Bronchial epithelial cell (primary cell): Measurements from ENCODE around the gene PRRT2. TPM values are rescaled to one million over a fixed set of nuclear protein-coding genes. Genes with fewer than 3 reads are reported as not detected.

Source experiments
- DNase-seq: peaks from one replicate; pipeline ENCODE4 v3.0.0-alpha.2; 2010; ENCODE audit warnings: low read depth
- FAIRE-seq: peaks from 2 replicates; lab custom pipeline; 2011; peaks lifted over from hg19 to GRCh38; lab: Jason Lieb, UNC
- H3K27me3 ChIP-seq: 2 replicates; pipeline ENCODE4 v1.5.1; 2011; ENCODE audit warnings: low read length; ENCODE audit not compliant: control insufficient read depth, insufficient read depth
- H3K36me3 ChIP-seq: 2 replicates; pipeline ENCODE4 v1.5.1; 2011; ENCODE audit warnings: low read length; ENCODE audit not compliant: control insufficient read depth, insufficient read depth
- H3K4me3 ChIP-seq: 2 replicates; pipeline ENCODE4 v1.5.1; 2011; ENCODE audit warnings: mild to moderate bottlenecking, low read depth, low read length, control low read depth
- total RNA-seq: library from RNA; depleted of rRNA; stranded (reverse); fragments of >200 nt; gene quantifications from 2 replicates; pipeline ENCODE4 v1.2.1, GENCODE V29; 2014
- TF ChIP-seq, protein P1 (sequence below): IDR thresholded peaks from 2 replicates; pipeline ENCODE4 v1.5.1; 2011; ENCODE audit warnings: mild to moderate bottlenecking, moderate library complexity, low read length, control low read depth, inconsistent platforms; ENCODE audit not compliant: insufficient read depth, severe bottlenecking

Gene PRRT2
- total RNA-seq, 1 donor from 2014 or later: not detected

DNA sequence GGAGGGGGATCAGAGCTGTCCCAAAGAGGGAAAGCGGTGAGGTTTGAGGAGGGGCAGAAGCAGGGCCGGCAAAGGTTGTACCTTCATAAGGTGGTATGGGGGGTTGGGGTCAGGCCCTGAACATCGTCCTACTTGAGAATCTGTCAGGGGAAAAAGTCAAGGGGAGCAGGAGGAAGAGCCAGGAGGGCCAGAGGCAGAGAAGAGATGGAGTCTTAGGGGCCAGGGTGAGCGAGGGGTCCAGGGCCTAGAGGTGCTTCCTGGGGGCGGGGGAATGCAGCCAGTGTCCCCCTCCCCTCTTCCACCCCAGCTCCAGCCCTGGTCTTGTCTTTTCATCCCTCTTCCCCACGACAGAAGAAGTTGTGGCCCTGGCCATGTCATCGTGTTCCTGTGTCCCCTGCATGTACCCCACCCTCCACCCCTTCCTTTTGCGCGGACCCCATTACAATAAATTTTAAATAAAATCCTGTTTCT lies 1.3 kb upstream of the PRRT2 start:
- TF ChIP-seq, protein P1, sequence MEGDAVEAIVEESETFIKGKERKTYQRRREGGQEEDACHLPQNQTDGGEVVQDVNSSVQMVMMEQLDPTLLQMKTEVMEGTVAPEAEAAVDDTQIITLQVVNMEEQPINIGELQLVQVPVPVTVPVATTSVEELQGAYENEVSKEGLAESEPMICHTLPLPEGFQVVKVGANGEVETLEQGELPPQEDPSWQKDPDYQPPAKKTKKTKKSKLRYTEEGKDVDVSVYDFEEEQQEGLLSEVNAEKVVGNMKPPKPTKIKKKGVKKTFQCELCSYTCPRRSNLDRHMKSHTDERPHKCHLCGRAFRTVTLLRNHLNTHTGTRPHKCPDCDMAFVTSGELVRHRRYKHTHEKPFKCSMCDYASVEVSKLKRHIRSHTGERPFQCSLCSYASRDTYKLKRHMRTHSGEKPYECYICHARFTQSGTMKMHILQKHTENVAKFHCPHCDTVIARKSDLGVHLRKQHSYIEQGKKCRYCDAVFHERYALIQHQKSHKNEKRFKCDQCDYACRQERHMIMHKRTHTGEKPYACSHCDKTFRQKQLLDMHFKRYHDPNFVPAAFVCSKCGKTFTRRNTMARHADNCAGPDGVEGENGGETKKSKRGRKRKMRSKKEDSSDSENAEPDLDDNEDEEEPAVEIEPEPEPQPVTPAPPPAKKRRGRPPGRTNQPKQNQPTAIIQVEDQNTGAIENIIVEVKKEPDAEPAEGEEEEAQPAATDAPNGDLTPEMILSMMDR: no peak
- no peaks in the 10 kb centered on the region for H3K27me3 ChIP-seq
- peaks cover 13% of the 10 kb centered on the region for H3K36me3 ChIP-seq
- H3K4me3 ChIP-seq: no peak overlapping the region
- no peak for FAIRE-seq
- DNase-seq: no peak

GRCh38 chr16:29811170-29811895 lies 660 bp upstream of the PRRT2 start:
- FAIRE-seq (no peak), DNase-seq (peak; percentile 93)
- Histone ChIP-seq H3K4me3 (peak overlapping the region; percentile 32), H3K36me3 (peaks cover 13% of the 10 kb centered on the region), H3K27me3 (no peaks in the 10 kb centered on the region)
- TF ChIP-seq, protein P1: no peak

- Histone ChIP-seq H3K36me3 (peaks cover 13% of the 10 kb centered on the region), H3K27me3 (no peaks in the 10 kb centered on the region), H3K4me3 (no peak overlapping the region)
- FAIRE-seq: no peak
- TF ChIP-seq, protein P1: no peak
- no peak for DNase-seq
These were observed 1.0 kb downstream of the PRRT2 start for GRCh38 chr16:29812754-29813643.

DNA sequence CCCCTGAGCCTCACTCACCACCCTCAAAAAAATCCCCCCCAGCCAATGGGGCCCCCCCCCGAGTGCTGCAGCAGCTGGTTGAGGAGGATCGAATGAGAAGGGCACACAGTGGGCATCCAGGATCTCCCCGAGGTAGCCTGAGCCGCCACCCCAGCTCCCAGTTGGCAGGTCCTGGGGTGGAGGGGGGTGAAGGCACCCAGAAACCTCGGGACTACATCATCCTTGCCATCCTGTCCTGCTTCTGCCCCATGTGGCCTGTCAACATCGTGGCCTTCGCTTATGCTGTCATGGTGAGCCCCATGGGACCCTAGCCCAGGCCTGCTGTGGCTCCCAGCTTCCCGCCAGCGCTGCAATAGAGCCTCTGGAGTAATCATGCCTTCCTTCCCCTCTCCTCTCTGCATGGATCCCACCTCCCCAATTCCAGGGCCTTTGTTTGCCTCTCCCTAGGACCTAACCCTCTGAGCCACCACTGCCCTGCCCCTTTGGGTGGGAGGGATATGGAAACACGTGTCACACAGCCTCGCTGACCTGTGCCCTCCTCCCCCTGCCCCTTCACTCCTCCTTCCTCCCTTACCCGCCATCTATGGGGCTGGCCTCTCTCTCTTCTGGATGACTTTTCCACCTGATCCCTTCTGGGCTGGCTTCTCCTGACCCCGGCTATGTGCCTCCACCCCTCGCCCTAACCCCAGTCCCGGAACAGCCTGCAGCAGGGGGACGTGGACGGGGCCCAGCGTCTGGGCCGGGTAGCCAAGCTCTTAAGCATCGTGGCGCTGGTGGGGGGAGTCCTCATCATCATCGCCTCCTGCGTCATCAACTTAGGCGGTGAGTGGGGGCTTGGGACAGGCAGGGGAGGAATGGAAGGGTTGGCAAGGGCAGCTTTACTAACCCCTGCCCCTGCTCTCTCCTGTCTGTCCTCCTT lies 1.9 kb downstream of the PRRT2 start:
- no peak for DNase-seq
- TF ChIP-seq, protein P1: no peak
- H3K27me3 ChIP-seq: no peaks in the 10 kb centered on the region
- FAIRE-seq: no peak
- peaks cover 8% of the 10 kb centered on the region for H3K36me3 ChIP-seq
- H3K4me3 ChIP-seq: no peak overlapping the region

GRCh38 chr16:29814592-29814991 lies 2.6 kb downstream of the PRRT2 start:
- Histone ChIP-seq H3K36me3 (peaks cover 5% of the 10 kb centered on the region), H3K27me3 (no peaks in the 10 kb centered on the region), H3K4me3 (no peak overlapping the region)
- DNase-seq (no peak), FAIRE-seq (no peak)
- TF ChIP-seq, protein P1: no peak
